ENCODE data around the gene TBL3.

DNA sequence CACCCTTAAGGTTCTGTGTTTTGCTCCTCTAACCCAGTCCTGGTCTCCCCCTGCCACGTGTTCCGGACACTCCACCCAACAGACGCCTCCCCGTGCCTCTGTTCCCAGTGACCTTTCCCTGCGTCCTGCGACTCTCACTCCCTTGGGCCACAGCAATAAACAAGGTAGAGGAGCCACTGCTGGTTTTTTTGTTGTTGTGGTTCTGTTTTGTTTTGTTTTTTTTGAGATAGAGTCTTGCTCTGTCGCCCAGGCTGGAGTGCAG lies 44.0 kb downstream of the TBL3 start:
- TF ChIP-seq ZFX (IDR thresholded peaks at IDR 0.05), result no peak
- TF ChIP-seq, protein P1, sequence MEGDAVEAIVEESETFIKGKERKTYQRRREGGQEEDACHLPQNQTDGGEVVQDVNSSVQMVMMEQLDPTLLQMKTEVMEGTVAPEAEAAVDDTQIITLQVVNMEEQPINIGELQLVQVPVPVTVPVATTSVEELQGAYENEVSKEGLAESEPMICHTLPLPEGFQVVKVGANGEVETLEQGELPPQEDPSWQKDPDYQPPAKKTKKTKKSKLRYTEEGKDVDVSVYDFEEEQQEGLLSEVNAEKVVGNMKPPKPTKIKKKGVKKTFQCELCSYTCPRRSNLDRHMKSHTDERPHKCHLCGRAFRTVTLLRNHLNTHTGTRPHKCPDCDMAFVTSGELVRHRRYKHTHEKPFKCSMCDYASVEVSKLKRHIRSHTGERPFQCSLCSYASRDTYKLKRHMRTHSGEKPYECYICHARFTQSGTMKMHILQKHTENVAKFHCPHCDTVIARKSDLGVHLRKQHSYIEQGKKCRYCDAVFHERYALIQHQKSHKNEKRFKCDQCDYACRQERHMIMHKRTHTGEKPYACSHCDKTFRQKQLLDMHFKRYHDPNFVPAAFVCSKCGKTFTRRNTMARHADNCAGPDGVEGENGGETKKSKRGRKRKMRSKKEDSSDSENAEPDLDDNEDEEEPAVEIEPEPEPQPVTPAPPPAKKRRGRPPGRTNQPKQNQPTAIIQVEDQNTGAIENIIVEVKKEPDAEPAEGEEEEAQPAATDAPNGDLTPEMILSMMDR (conservative IDR thresholded peaks at IDR 0.05), result no peak

Data from C4-2B (cell line).